Measurements from ENCODE around the gene SUSD4. TPM values are rescaled to one million over a fixed set of nuclear protein-coding genes. Genes with fewer than 3 reads are reported as not detected.

Gene SUSD4
- total and polyA plus RNA-seq, 2 of the 4 experiments (the other 2 are of a cell fraction), result 1.8 to 2.7 TPM

DNA sequence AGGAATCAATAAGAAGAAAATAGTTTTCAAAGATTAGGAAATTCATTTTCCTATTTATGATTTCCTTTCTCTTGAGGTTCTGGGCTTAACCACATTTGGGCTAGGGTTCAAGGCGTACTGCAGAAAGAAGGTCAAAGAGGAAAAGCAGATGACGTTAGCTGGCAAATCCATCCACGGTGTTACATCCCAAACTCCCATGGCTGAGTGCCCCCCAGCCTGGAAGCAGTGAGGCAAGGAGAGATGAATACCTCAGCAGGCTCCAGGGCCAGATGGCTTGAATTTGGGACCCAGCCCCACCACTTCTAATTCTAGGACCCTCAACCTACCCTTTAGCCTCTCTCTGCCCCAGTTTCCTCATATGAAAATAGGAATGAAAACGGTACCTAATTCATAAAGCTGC lies 17.7 kb downstream of the SUSD4 start:
- no peaks in the 10 kb centered on the region for H3K9me3 ChIP-seq (ENCODE audit: control insufficient read depth, insufficient read depth, low read length)
- no peak overlapping the region for H2BK120ac ChIP-seq (ENCODE audit: low read depth, low read length)
- no peak overlapping the region for H2AK9ac ChIP-seq (replicated peaks; ENCODE audit: low read depth, low read length, poor library complexity)
- no peak overlapping the region for H2BK15ac ChIP-seq (ENCODE audit: low read depth, low read length)
- no peak for ATAC-seq (ENCODE audit: low read depth)
- H3K18ac ChIP-seq (ENCODE audit: low read depth, low read length), result no peak overlapping the region
- POLR2A ChIA-PET (ENCODE audit: unreplicated experiment), result no interaction called here
- peaks cover 26% of the 10 kb centered on the region for H3K27me3 ChIP-seq (ENCODE audit: control insufficient read depth, insufficient read depth, low read length)
- intact Hi-C loops (cut with micrococcal nuclease), result no loop called here
- H2AK5ac ChIP-seq (ENCODE audit: low read depth, low read length), result no peak overlapping the region
- H2BK5ac ChIP-seq (ENCODE audit: low read depth, low read length, poor library complexity, severe bottlenecking), result no peak overlapping the region
- H3K4me3 ChIP-seq (ENCODE audit: insufficient read depth, low read depth, low read length), result no peak overlapping the region
- TF ChIP-seq RCOR1 (IDR thresholded peaks at IDR 0.05; ENCODE audit: insufficient replicate concordance, low read length) (no peak), NFE2L2 (IDR thresholded peaks at IDR 0.05; ENCODE audit: low read depth, low read length) (no peak), MXI1 (IDR thresholded peaks at IDR 0.05; ENCODE audit: borderline replicate concordance, low read depth, low read length) (no peak), BHLHE40 (IDR thresholded peaks at IDR 0.05; ENCODE audit: low read depth, low read length) (no peak), FOS (IDR thresholded peaks at IDR 0.05; ENCODE audit: low read depth, low read length) (no peak), MAZ (IDR thresholded peaks at IDR 0.05; ENCODE audit: borderline replicate concordance, low read depth, low read length) (no peak), RAD21 (IDR thresholded peaks at IDR 0.05; ENCODE audit: low read length) (no peak), MAFK (IDR thresholded peaks at IDR 0.05; ENCODE audit: low read depth, low read length) (no peak), RFX5 (IDR thresholded peaks at IDR 0.05; ENCODE audit: low read depth, low read length) (no peak), CEBPB (IDR thresholded peaks at IDR 0.05; ENCODE audit: low read depth, low read length) (no peak), CHD1 (IDR thresholded peaks at IDR 0.05; ENCODE audit: low read depth, low read length) (no peak), SMC3 (IDR thresholded peaks at IDR 0.05; ENCODE audit: low read depth, low read length) (no peak), POLR2A (IDR thresholded peaks at IDR 0.05; ENCODE audit: low read depth, low read length) (no peak)
- TF ChIP-seq, protein P1, sequence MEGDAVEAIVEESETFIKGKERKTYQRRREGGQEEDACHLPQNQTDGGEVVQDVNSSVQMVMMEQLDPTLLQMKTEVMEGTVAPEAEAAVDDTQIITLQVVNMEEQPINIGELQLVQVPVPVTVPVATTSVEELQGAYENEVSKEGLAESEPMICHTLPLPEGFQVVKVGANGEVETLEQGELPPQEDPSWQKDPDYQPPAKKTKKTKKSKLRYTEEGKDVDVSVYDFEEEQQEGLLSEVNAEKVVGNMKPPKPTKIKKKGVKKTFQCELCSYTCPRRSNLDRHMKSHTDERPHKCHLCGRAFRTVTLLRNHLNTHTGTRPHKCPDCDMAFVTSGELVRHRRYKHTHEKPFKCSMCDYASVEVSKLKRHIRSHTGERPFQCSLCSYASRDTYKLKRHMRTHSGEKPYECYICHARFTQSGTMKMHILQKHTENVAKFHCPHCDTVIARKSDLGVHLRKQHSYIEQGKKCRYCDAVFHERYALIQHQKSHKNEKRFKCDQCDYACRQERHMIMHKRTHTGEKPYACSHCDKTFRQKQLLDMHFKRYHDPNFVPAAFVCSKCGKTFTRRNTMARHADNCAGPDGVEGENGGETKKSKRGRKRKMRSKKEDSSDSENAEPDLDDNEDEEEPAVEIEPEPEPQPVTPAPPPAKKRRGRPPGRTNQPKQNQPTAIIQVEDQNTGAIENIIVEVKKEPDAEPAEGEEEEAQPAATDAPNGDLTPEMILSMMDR (conservative IDR thresholded peaks at IDR 0.05; ENCODE audit: low read depth, low read length), result no peak
- TF ChIP-seq, protein P2, sequence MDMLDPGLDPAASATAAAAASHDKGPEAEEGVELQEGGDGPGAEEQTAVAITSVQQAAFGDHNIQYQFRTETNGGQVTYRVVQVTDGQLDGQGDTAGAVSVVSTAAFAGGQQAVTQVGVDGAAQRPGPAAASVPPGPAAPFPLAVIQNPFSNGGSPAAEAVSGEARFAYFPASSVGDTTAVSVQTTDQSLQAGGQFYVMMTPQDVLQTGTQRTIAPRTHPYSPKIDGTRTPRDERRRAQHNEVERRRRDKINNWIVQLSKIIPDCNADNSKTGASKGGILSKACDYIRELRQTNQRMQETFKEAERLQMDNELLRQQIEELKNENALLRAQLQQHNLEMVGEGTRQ (IDR thresholded peaks at IDR 0.05; ENCODE audit: low read depth, low read length), result no peak
- TF ChIP-seq, protein P3, sequence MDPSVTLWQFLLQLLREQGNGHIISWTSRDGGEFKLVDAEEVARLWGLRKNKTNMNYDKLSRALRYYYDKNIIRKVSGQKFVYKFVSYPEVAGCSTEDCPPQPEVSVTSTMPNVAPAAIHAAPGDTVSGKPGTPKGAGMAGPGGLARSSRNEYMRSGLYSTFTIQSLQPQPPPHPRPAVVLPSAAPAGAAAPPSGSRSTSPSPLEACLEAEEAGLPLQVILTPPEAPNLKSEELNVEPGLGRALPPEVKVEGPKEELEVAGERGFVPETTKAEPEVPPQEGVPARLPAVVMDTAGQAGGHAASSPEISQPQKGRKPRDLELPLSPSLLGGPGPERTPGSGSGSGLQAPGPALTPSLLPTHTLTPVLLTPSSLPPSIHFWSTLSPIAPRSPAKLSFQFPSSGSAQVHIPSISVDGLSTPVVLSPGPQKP (IDR thresholded peaks at IDR 0.05; ENCODE audit: borderline replicate concordance, low read depth, low read length), result no peak
- no peak overlapping the region for H3K4me2 ChIP-seq (ENCODE audit: low read depth, low read length)
- in situ Hi-C loops (cut with MboI; ENCODE audit: low sequenced_read_pairs), result no loop called here
- H3K27ac ChIP-seq (ENCODE audit: insufficient read depth, low read length), result no peak overlapping the region
- H4K5ac ChIP-seq (ENCODE audit: low read depth, low read length), result no peak overlapping the region
- H2BK20ac ChIP-seq (ENCODE audit: low read depth, low read length), result no peak overlapping the region
- BruUV-seq (replicated peaks), result no TSS peak
- H3K4me1 ChIP-seq (ENCODE audit: control insufficient read depth, insufficient read depth, low read length), result no peaks in the 10 kb centered on the region
- no peak overlapping the region for H4K91ac ChIP-seq (ENCODE audit: insufficient read depth, low read depth, low read length)
- WGBS, 2 experiments (ENCODE audit: extremely low coverage in 2 of 2, insufficient read length in 1 of 2), result 86% methylated on average over 2 of the region's 4 CpGs; no CpG with 5 or more reads in 1 of the 2 experiments
- dilution Hi-C loops (cut with HindIII; ENCODE audit: low sequenced_read_pairs, unreplicated experiment), result no loop called here
- H3K9ac ChIP-seq (ENCODE audit: low read depth, low read length), result no peak overlapping the region
- no peaks in the 10 kb centered on the region for H4K20me1 ChIP-seq (ENCODE audit: insufficient read depth, low read length)
- no peak overlapping the region for H3K4ac ChIP-seq (ENCODE audit: low read depth, low read length)
- DNase-seq, result no peak
- no peak overlapping the region for H4K8ac ChIP-seq (ENCODE audit: low read depth in 2 of 2, low read length in 2 of 2)
- H3K56ac ChIP-seq (ENCODE audit: extremely low read depth, insufficient read depth, low read length), result no peak overlapping the region
- CTCF ChIA-PET, result interaction anchor here (0.6 kb wide), 1 partner anchor 212 kb away, joined by 3 read pairs; no protein-coding TSS in a partner anchor
- H3K79me1 ChIP-seq (ENCODE audit: low read depth in 1 of 2, low read length in 2 of 2), result no peaks in the 10 kb centered on the region
- no peak overlapping the region for H3K14ac ChIP-seq (replicated peaks; ENCODE audit: low read depth, low read length)
- no peaks in the 10 kb centered on the region for H3K36me3 ChIP-seq (ENCODE audit: control insufficient read depth, insufficient read depth, low read length)
- no peaks in the 10 kb centered on the region for H3K9me1 ChIP-seq (ENCODE audit: insufficient read depth, low read length)
- H3K23ac ChIP-seq (ENCODE audit: low read depth, low read length), result no peak overlapping the region
- no peak overlapping the region for H2AFZ ChIP-seq (replicated peaks; ENCODE audit: low read length, poor library complexity)
